HepG2 (cell line): Measurements from ENCODE around the gene ZNFX1. TPM values are rescaled to one million over a fixed set of nuclear protein-coding genes. Genes with fewer than 3 reads are reported as not detected.

Source experiments
- AHDC1 ChIP-seq: sonication (generic); formaldehyde crosslinking; IDR thresholded peaks from 2 replicates; pipeline ENCODE4 v1.5.1; 2020; ENCODE audit warnings: mild to moderate bottlenecking, missing genetic modification reagents, borderline replicate concordance
- CHCHD3 ChIP-seq: sonication (generic); formaldehyde crosslinking; IDR thresholded peaks from 2 replicates; pipeline ENCODE4 v1.8.0; 2022; ENCODE audit warnings: mild to moderate bottlenecking, missing genetic modification reagents, moderate library complexity
- FOXA1 ChIP-seq, 2 experiments: fragments of 450-650 bp in 1 of 2; sonication (generic) in 1 of 2; formaldehyde crosslinking in 1 of 2; IDR thresholded peaks; 2 replicates each; pipeline versions ENCODE4 v1.4.0 to v1.6.1; 2016 to 2020; ENCODE audit warnings: missing genetic modification reagents in 1 of 2
- HBP1 ChIP-seq: IDR thresholded peaks from 2 replicates; pipeline ENCODE4 v1.6.1; 2016; ENCODE audit warnings: low read depth, control low read depth
- HOMEZ ChIP-seq: IDR thresholded peaks from 2 replicates; pipeline ENCODE4 v1.6.1; 2016; ENCODE audit warnings: low read depth
- MXD1 ChIP-seq: sonication (generic); formaldehyde crosslinking; IDR thresholded peaks from 2 replicates; pipeline ENCODE4 v1.4.0; 2020; ENCODE audit warnings: mild to moderate bottlenecking, missing genetic modification reagents
- NR0B2 ChIP-seq: sonication (generic); formaldehyde crosslinking; IDR thresholded peaks from 2 replicates; pipeline ENCODE4 v1.4.0; 2020; ENCODE audit warnings: mild to moderate bottlenecking, missing genetic modification reagents
- RELA ChIP-seq: sonication (generic); formaldehyde crosslinking; IDR thresholded peaks from 2 replicates; pipeline ENCODE4 v1.4.0; 2020; ENCODE audit warnings: missing genetic modification reagents
- THYN1 ChIP-seq: sonication (generic); formaldehyde crosslinking; IDR thresholded peaks from 2 replicates; pipeline ENCODE4 v1.8.1; 2023; ENCODE audit warnings: low read depth, mild to moderate bottlenecking, moderate library complexity, missing genetic modification reagents, borderline replicate concordance
- ZFP91 ChIP-seq: sonication (generic); formaldehyde crosslinking; IDR thresholded peaks from 2 replicates; pipeline ENCODE4 v1.9.0; 2022; ENCODE audit warnings: missing genetic modification reagents, mild to moderate bottlenecking, borderline replicate concordance
- ZNF121 ChIP-seq: sonication (generic); formaldehyde crosslinking; IDR thresholded peaks from 2 replicates; pipeline ENCODE4 v1.5.0; 2020; ENCODE audit warnings: mild to moderate bottlenecking, missing genetic modification reagents
- ZNF253 ChIP-seq: sonication (generic); formaldehyde crosslinking; IDR thresholded peaks from 2 replicates; pipeline ENCODE4 v1.8.0; 2022; ENCODE audit warnings: mild to moderate bottlenecking, missing genetic modification reagents, borderline replicate concordance
- ZNF530 ChIP-seq: sonication (generic); formaldehyde crosslinking; IDR thresholded peaks from 2 replicates; pipeline ENCODE4 v1.5.0; 2020; ENCODE audit warnings: low read depth, mild to moderate bottlenecking, missing genetic modification reagents
- ZNF547 ChIP-seq: sonication (generic); formaldehyde crosslinking; IDR thresholded peaks from 2 replicates; pipeline ENCODE4 v1.5.1; 2020; ENCODE audit warnings: mild to moderate bottlenecking, missing genetic modification reagents
- ZNF607 ChIP-seq: sonication (generic); formaldehyde crosslinking; IDR thresholded peaks from 2 replicates; pipeline ENCODE4 v1.5.1; 2020; ENCODE audit warnings: missing genetic modification reagents, mild to moderate bottlenecking, borderline replicate concordance
- polyA plus RNA-seq, 8 experiments: library from polyadenylated mRNA; depleted of rRNA in 3 of 8; stranded (reverse) in 7 of 8; unstranded in 1 of 8; fragments of >200 nt; fragmentation: Illumina TruSeq in 4 of 8; extraction: Trizol in 4 of 8; gene quantifications; 2 replicates each; pipeline versions ENCODE4 v1.2.1 to v1.2.3, GENCODE V29; 2011 to 2016; ENCODE audit warnings: low read depth in 4 of 8, missing spikeins in 1 of 8, mixed read lengths in 1 of 8; ENCODE audit not compliant: insufficient read depth in 1 of 8
- total RNA-seq, 5 experiments: library from RNA; depleted of rRNA; stranded (reverse); fragments of >200 nt; fragmentation: Illumina TruSeq; extraction: Trizol; gene quantifications; 2 replicates each; pipeline ENCODE4 v1.2.3, GENCODE V29; 2016; ENCODE audit warnings: low read depth in 1 of 5

ZNFX1 gene
- total and polyA plus RNA-seq, 2 of the 13 experiments (the other 11 are each of a cell fraction or from before 2014, with no cell fraction given), result 2.9 to 11.1 TPM

GRCh38 chr20:49245921-49246740 lies 31.7 kb downstream of the ZNFX1 start (continued):
- TF ChIP-seq FOXA1 (IDR thresholded peaks at IDR 0.05) (no peak), FOXA1 (CRISPR knock-in tag; IDR thresholded peaks at IDR 0.05) (peak; percentile 44; the same call in 1 of the 2 replicates), RELA (CRISPR knock-in tag) (no peak), ZNF547 (CRISPR knock-in tag) (no peak), THYN1 (CRISPR knock-in tag) (no peak), MXD1 (no peak), ZNF253 (CRISPR knock-in tag) (no peak), AHDC1 (CRISPR knock-in tag) (no peak), NR0B2 (no peak; the same call in 1 of the 2 replicates), ZFP91 (CRISPR knock-in tag) (peak; percentile 34; the same call in 1 of the 2 replicates), HBP1 (no peak), ZNF121 (no peak), HOMEZ (CRISPR knock-in tag) (peak; percentile 31; the same call in 1 of the 2 replicates), CHCHD3 (CRISPR knock-in tag) (no peak), ZNF607 (CRISPR knock-in tag) (no peak), ZNF530 (no peak)
